ENCODE measurements around the gene PITPNC1. TPM values are rescaled to one million over a fixed set of nuclear protein-coding genes. Genes with fewer than 3 reads are reported as not detected.
A peak's percentile ranks its signal among the peaks of the same experiment; 100 is the strongest.
"Not testable (repeated sequence)": the region's sequence is repeated elsewhere in the genome, so short reads cannot be mapped to it uniquely, and the experiment has no call there.

The PITPNC1 gene
- total RNA-seq, 4 donors from 2014 or later, result 1.9 to 12.4 (median 5.2) TPM

- peaks cover 0 to 16% (median 2%) of the 10 kb centered on the region in 4 donors for H3K4me1 ChIP-seq
- H3K27ac ChIP-seq, result peak overlapping the region; percentile 77 to 91 (median 90)
- no peak for TF ChIP-seq POLR2A (IDR thresholded peaks at IDR 0.05)
- no peak for TF ChIP-seq CTCF (IDR thresholded peaks at IDR 0.05)
- H3K36me3 ChIP-seq, result no peaks in the 10 kb centered on the region
- H3K9me3 ChIP-seq, result no peaks in the 10 kb centered on the region
- no peak for DNase-seq
- H3K4me3 ChIP-seq, result peak overlapping the region; percentile 65 to 88 (median 78)
- no peaks in the 10 kb centered on the region for H3K27me3 ChIP-seq
Measured at GRCh38 chr17:67379251-67379630, 2.2 kb downstream of the PITPNC1 start.

- no peaks in the 10 kb centered on the region for H3K27me3 ChIP-seq
- no peak for DNase-seq
- H3K4me1 ChIP-seq, result peaks cover 0 to 8% (median 2%) of the 10 kb centered on the region in 4 donors
- TF ChIP-seq CTCF (IDR thresholded peaks at IDR 0.05) (no peak), POLR2A (IDR thresholded peaks at IDR 0.05) (no peak)
- H3K27ac ChIP-seq, result no peak overlapping the region
- no peak overlapping the region for H3K4me3 ChIP-seq
- no peaks in the 10 kb centered on the region for H3K9me3 ChIP-seq
- no peaks in the 10 kb centered on the region for H3K36me3 ChIP-seq
Measured at GRCh38 chr17:67381929-67382257, 4.8 kb downstream of the PITPNC1 start.

GRCh38 chr17:67385122-67385988 lies 8.3 kb downstream of the PITPNC1 start:
- no peaks in the 10 kb centered on the region for H3K36me3 ChIP-seq
- DNase-seq, result no peak
- no peak for TF ChIP-seq CTCF (IDR thresholded peaks at IDR 0.05)
- no peak for TF ChIP-seq POLR2A (IDR thresholded peaks at IDR 0.05)

GRCh38 chr17:67386965-67387551 lies 10.0 kb downstream of the PITPNC1 start:
- DNase-seq, result peak in 2 of 3 donors; percentile 66 to 76
- TF ChIP-seq CTCF (IDR thresholded peaks at IDR 0.05), result peak; percentile 31 to 71 (median 68)
- no peak for TF ChIP-seq POLR2A (IDR thresholded peaks at IDR 0.05)

More at GRCh38 chr17:67385122-67385988, 8.3 kb downstream of the PITPNC1 start:
- Histone ChIP-seq H3K4me3 (no peak overlapping the region), H3K27ac (no peak overlapping the region), H3K27me3 (no peaks in the 10 kb centered on the region), H3K9me3 (no peaks in the 10 kb centered on the region), H3K4me1 (peaks cover 0 to 2% (median 0%) of the 10 kb centered on the region in 4 donors)

GRCh38 chr17:67388536-67388935 lies 11.5 kb downstream of the PITPNC1 start:
- not testable (repeated sequence) for H3K27me3 ChIP-seq, H3K4me1 ChIP-seq, H3K4me3 ChIP-seq, H3K36me3 ChIP-seq, DNase-seq, H3K9me3 ChIP-seq, H3K27ac ChIP-seq

More at GRCh38 chr17:67386965-67387551, 10.0 kb downstream of the PITPNC1 start:
- Histone ChIP-seq H3K4me1 (peaks cover 0 to 4% (median 0%) of the 10 kb centered on the region in 4 donors), H3K36me3 (no peaks in the 10 kb centered on the region), H3K4me3 (no peak overlapping the region), H3K27ac (no peak overlapping the region), H3K27me3 (no peaks in the 10 kb centered on the region), H3K9me3 (no peaks in the 10 kb centered on the region)

GRCh38 chr17:67388986-67389385 lies 11.9 kb downstream of the PITPNC1 start:
- Histone ChIP-seq H3K27ac (peak overlapping the region in 2 of 4 donors; percentile 35 to 62), H3K9me3 (no peaks in the 10 kb centered on the region), H3K27me3 (no peaks in the 10 kb centered on the region), H3K4me1 (peaks cover 0 to 4% (median 0%) of the 10 kb centered on the region in 4 donors), H3K36me3 (no peaks in the 10 kb centered on the region), H3K4me3 (no peak overlapping the region)
- TF ChIP-seq POLR2A (IDR thresholded peaks at IDR 0.05) (no peak), CTCF (IDR thresholded peaks at IDR 0.05) (no peak)
- DNase-seq, result no peak

Data from Peyer's patch (tissue), 4 donors.